ENCODE data around the gene SRRM2.

SRRM2 gene

DNA sequence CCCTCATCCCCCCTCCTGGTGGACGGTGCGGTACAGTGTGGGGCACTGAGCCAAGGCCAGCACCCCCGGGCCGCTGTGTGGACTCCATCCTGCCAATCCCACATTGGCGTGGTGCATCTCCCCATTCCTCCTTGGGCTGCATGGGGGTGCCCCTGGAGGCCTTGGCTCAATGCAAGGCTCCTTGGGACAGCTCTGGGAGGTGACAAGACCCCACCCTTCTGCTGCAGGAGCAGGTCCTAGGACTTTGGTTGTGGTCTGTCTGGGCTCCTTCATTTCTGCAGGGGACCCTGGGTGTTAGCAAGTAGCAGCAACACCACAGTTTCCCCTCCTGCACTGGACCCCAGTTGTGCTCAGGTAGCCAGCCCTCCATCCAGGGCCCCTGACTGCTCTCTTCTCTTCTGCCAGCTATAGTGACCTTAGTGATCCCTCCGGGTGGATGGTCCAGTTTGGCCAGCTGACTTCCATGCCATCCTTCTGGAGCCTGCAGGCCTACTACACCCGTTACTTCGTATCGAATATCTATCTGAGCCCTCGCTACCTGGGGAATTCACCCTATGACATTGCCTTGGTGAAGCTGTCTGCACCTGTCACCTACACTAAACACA is 65.9 kb downstream of the SRRM2 start:
- no peak overlapping the region for H3K4me3 ChIP-seq (ENCODE audit: low read depth, low read length)

DNA sequence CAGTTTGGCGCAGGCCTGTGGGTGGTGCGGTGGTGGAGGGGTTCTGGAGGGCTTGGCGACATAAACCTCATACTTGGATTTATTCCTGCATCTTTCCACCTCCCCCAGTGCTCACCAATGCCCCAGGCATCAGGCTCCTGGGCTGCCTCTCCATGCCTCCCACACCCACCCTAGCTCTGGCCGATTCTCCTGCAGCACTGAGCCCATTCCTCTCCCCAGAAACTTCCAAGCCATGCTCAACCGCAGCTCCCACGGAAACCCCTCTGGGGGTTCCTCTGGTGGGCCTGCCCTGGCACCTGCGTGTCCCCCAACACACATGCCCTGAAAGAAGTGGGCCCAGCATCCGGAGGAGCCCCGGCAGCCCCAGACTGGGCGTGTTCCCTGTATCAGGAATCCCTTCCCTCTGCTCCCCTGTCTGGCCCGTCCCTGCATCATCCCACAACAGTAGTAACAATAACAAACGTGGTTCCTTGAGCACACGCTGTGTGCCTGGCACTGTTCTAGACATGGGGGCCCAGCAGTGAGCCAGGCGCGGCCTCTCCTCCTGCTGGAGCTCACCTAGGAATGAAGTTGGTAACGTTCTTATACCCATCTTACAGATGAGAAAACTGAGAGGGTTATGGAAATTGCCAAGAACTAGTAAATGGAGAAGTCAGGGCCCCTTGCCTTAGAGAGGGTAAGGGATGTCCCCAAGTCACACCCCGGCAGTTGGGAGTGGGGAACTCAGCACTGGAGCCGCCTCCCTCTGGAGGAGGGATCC is 66.9 kb downstream of the SRRM2 start:
- no peak overlapping the region for H3K4me3 ChIP-seq (ENCODE audit: low read depth, low read length)

DNA sequence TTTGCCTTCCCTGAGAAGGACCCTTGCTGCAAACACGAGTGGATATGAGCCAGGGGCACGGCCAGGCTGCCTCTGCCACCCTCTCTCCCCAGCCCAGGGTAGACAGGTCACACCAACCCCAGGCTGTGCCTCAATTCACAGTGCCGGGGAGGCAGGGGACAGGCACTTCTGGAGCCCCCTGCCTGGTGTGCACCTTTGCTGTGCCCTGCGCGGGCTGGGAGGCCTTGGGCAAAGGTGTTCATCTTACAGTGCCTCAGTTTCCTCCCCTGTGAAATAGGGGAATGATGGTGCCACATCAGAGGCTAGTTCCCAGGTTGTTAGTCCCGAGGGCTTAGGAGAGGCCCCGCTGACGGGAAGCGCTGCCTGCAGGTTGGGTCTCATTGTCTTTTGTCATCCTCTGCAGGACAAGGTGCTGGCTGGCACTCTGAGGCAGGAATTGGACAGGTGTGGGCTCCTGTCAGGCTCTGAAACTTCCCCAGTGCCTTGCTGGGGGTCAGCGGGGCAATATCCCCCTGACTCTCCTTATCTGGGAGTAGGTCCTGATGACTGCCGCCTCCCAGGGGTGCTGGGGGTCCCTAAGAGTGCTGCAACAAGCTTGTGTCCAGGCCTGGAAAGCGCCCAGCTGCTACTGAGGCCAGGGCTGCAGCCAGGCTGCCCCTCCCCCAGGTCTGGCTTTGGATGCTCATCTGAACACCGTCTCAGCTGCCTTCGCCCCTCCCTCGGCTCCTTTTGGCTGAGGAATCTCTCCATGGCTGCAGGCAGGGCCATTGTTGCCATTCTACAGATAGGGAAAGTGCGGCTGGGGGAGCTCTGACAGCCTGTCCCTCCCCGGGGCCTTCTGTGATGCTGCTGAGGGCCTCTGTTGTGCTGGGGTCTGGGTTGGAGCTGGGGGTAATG is 67.7 kb downstream of the SRRM2 start:
- H3K4me3 ChIP-seq (ENCODE audit: low read depth, low read length) = no peak overlapping the region
